ENCODE measurements around the gene PRSS56.

- no peak for TF ChIP-seq YY1 (IDR thresholded peaks at IDR 0.05; ENCODE audit: low read depth)
- peak; percentile 30; the same call in 1 of the 2 replicates for TF ChIP-seq MAX (IDR thresholded peaks at IDR 0.05)
- TF ChIP-seq, protein P1, sequence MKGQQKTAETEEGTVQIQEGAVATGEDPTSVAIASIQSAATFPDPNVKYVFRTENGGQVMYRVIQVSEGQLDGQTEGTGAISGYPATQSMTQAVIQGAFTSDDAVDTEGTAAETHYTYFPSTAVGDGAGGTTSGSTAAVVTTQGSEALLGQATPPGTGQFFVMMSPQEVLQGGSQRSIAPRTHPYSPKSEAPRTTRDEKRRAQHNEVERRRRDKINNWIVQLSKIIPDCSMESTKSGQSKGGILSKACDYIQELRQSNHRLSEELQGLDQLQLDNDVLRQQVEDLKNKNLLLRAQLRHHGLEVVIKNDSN (IDR thresholded peaks at IDR 0.05), result no peak
- no peak for TF ChIP-seq REST (IDR thresholded peaks at IDR 0.05; ENCODE audit: low read depth)
- TF ChIP-seq RAD21 (IDR thresholded peaks at IDR 0.05; ENCODE audit: low read depth), result no peak
- no peak for TF ChIP-seq TAF1 (IDR thresholded peaks at IDR 0.05; ENCODE audit: low read depth)
- no peak for TF ChIP-seq EP300 (IDR thresholded peaks at IDR 0.05; ENCODE audit: borderline replicate concordance)
- no peak for TF ChIP-seq EGR1 (IDR thresholded peaks at IDR 0.05)
- peak; percentile 73; the same call in 1 of the 2 replicates for TF ChIP-seq NFIC (IDR thresholded peaks at IDR 0.05)
- TF ChIP-seq CEBPB (IDR thresholded peaks at IDR 0.05), result no peak
- TF ChIP-seq TEAD4 (IDR thresholded peaks at IDR 0.05), result no peak
- no peak for TF ChIP-seq CREB1 (IDR thresholded peaks at IDR 0.05; ENCODE audit: low read depth)
- no peak for TF ChIP-seq FOXM1 (IDR thresholded peaks at IDR 0.05; ENCODE audit: borderline replicate concordance, low read depth)
Observed at GRCh38 chr2:232492236-232492848, 27.8 kb upstream of the PRSS56 start.
